HepG2 (cell line): Measurements from ENCODE around the gene SLC29A1. TPM values are rescaled to one million over a fixed set of nuclear protein-coding genes. Genes with fewer than 3 reads are reported as not detected.

ENCODE experiments used
- DMTF1 ChIP-seq: sonication (generic); formaldehyde crosslinking; IDR thresholded peaks from 2 replicates; pipeline ENCODE4 v1.4.0; 2020; ENCODE audit warnings: mild to moderate bottlenecking, missing genetic modification reagents
- GZF1 ChIP-seq: sonication (generic); formaldehyde crosslinking; IDR thresholded peaks from 2 replicates; pipeline ENCODE4 v1.5.1; 2020; ENCODE audit warnings: mild to moderate bottlenecking, missing genetic modification reagents
- KDM1A ChIP-seq: IDR thresholded peaks from 2 replicates; pipeline ENCODE4 v1.6.1; 2016; ENCODE audit warnings: missing compliant biosample characterization
- NCOA1 ChIP-seq: sonication (generic); formaldehyde crosslinking; IDR thresholded peaks from 2 replicates; pipeline ENCODE4 v1.9.0; 2021; ENCODE audit warnings: missing genetic modification reagents
- PRDM15 ChIP-seq: sonication (generic); formaldehyde crosslinking; IDR thresholded peaks from 2 replicates; pipeline ENCODE4 v1.4.0; 2020; ENCODE audit warnings: missing genetic modification reagents
- RAD21 ChIP-seq: fragments of 450-650 bp; formaldehyde crosslinking; IDR thresholded peaks from 2 replicates; pipeline ENCODE4 v1.5.0; 2020; ENCODE audit warnings: mild to moderate bottlenecking
- RFX1 ChIP-seq: fragments of 450-650 bp; IDR thresholded peaks from 2 replicates; pipeline ENCODE4 v1.6.1; 2017
- SOX13 ChIP-seq, 3 experiments: fragments of 450-650 bp in 1 of 3; sonication (generic) in 1 of 3; formaldehyde crosslinking in 1 of 3; IDR thresholded peaks in 2 of 3; conservative IDR thresholded peaks in 1 of 3; 2 replicates each; pipeline versions ENCODE4 v1.5.0 to v1.6.1; 2016 to 2020; ENCODE audit warnings: antibody characterized with exemption in 1 of 3, mild to moderate bottlenecking in 1 of 3, missing compliant biosample characterization in 1 of 3, missing genetic modification reagents in 1 of 3, moderate library complexity in 1 of 3
- SRSF4 ChIP-seq: fragments of 200-400 bp; formaldehyde crosslinking; IDR thresholded peaks from one replicate; pipeline ENCODE4 v1.6.1; 2018; ENCODE audit warnings: mild to moderate bottlenecking, low read depth, low read length, moderate library complexity; ENCODE audit not compliant: poor library complexity, severe bottlenecking
- TOPORS ChIP-seq: sonication (generic); formaldehyde crosslinking; IDR thresholded peaks from 2 replicates; pipeline ENCODE4 v1.8.0; 2023; ENCODE audit warnings: mild to moderate bottlenecking, missing genetic modification reagents
- XRCC5 ChIP-seq: fragments of 200-400 bp; formaldehyde crosslinking; optimal IDR thresholded peaks from 2 replicates; pipeline ENCODE3; 2017; ENCODE audit warnings: mild to moderate bottlenecking, low read length
- ZFP82 ChIP-seq: sonication (generic); formaldehyde crosslinking; IDR thresholded peaks from 2 replicates; pipeline ENCODE4 v1.5.1; 2020; ENCODE audit warnings: mild to moderate bottlenecking, missing genetic modification reagents, borderline replicate concordance
- ZNF292 ChIP-seq: sonication (generic); formaldehyde crosslinking; IDR thresholded peaks from 2 replicates; pipeline ENCODE4 v1.8.1; 2022; ENCODE audit warnings: mild to moderate bottlenecking, low read depth, missing genetic modification reagents, borderline replicate concordance
- ZNF33A ChIP-seq: sonication (generic); formaldehyde crosslinking; IDR thresholded peaks from 2 replicates; pipeline ENCODE4 v1.5.1; 2020; ENCODE audit warnings: missing genetic modification reagents, mild to moderate bottlenecking, moderate library complexity, borderline replicate concordance
- ZNF484 ChIP-seq: sonication (generic); formaldehyde crosslinking; IDR thresholded peaks from 2 replicates; pipeline ENCODE4 v1.5.1; 2020; ENCODE audit warnings: mild to moderate bottlenecking, low read depth, missing genetic modification reagents, borderline replicate concordance
- ZNF530 ChIP-seq: sonication (generic); formaldehyde crosslinking; IDR thresholded peaks from 2 replicates; pipeline ENCODE4 v1.5.0; 2020; ENCODE audit warnings: low read depth, mild to moderate bottlenecking, missing genetic modification reagents
- ZNF562 ChIP-seq: sonication (generic); formaldehyde crosslinking; IDR thresholded peaks from 2 replicates; pipeline ENCODE4 v1.8.0; 2022; ENCODE audit warnings: missing genetic modification reagents, borderline replicate concordance
- ZNF724P ChIP-seq: sonication (generic); formaldehyde crosslinking; IDR thresholded peaks from 2 replicates; pipeline ENCODE4 v1.8.0; 2022; ENCODE audit warnings: missing genetic modification reagents, borderline replicate concordance
- polyA plus RNA-seq, 8 experiments: library from polyadenylated mRNA; depleted of rRNA in 3 of 8; stranded (reverse) in 7 of 8; unstranded in 1 of 8; fragments of >200 nt; fragmentation: Illumina TruSeq in 4 of 8; extraction: Trizol in 4 of 8; gene quantifications; 2 replicates each; pipeline versions ENCODE4 v1.2.1 to v1.2.3, GENCODE V29; 2011 to 2016; ENCODE audit warnings: low read depth in 4 of 8, missing spikeins in 1 of 8, mixed read lengths in 1 of 8; ENCODE audit not compliant: insufficient read depth in 1 of 8
- total RNA-seq, 5 experiments: library from RNA; depleted of rRNA; stranded (reverse); fragments of >200 nt; fragmentation: Illumina TruSeq; extraction: Trizol; gene quantifications; 2 replicates each; pipeline ENCODE4 v1.2.3, GENCODE V29; 2016; ENCODE audit warnings: low read depth in 1 of 5
- TF ChIP-seq, protein P1 (sequence below): sonication (generic); formaldehyde crosslinking; IDR thresholded peaks from 2 replicates; pipeline ENCODE4 v1.4.0; 2020; ENCODE audit warnings: missing genetic modification reagents

Gene SLC29A1
- total and polyA plus RNA-seq, 2 of the 13 experiments (the other 11 are each of a cell fraction or from before 2014, with no cell fraction given): 43.2 to 106 TPM

- TF ChIP-seq, protein P1, sequence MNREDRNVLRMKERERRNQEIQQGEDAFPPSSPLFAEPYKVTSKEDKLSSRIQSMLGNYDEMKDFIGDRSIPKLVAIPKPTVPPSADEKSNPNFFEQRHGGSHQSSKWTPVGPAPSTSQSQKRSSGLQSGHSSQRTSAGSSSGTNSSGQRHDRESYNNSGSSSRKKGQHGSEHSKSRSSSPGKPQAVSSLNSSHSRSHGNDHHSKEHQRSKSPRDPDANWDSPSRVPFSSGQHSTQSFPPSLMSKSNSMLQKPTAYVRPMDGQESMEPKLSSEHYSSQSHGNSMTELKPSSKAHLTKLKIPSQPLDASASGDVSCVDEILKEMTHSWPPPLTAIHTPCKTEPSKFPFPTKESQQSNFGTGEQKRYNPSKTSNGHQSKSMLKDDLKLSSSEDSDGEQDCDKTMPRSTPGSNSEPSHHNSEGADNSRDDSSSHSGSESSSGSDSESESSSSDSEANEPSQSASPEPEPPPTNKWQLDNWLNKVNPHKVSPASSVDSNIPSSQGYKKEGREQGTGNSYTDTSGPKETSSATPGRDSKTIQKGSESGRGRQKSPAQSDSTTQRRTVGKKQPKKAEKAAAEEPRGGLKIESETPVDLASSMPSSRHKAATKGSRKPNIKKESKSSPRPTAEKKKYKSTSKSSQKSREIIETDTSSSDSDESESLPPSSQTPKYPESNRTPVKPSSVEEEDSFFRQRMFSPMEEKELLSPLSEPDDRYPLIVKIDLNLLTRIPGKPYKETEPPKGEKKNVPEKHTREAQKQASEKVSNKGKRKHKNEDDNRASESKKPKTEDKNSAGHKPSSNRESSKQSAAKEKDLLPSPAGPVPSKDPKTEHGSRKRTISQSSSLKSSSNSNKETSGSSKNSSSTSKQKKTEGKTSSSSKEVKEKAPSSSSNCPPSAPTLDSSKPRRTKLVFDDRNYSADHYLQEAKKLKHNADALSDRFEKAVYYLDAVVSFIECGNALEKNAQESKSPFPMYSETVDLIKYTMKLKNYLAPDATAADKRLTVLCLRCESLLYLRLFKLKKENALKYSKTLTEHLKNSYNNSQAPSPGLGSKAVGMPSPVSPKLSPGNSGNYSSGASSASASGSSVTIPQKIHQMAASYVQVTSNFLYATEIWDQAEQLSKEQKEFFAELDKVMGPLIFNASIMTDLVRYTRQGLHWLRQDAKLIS (CRISPR knock-in tag): no peak; the same call in 1 of the 2 replicates
- TF ChIP-seq RAD21 (CRISPR knock-in tag) (peak; percentile 22; the same call in 1 of the 2 replicates), RFX1 (no peak), ZNF292 (0 out of 2 replicates have a peak, but pooled peaks have one; percentile 9), TOPORS (CRISPR knock-in tag) (peak; percentile 75; the same call in 1 of the 2 replicates), ZFP82 (no peak), ZNF33A (CRISPR knock-in tag) (no peak), GZF1 (CRISPR knock-in tag) (no peak; the same call in 1 of the 2 replicates), ZNF724P (no peak), PRDM15 (no peak), ZNF530 (CRISPR knock-in tag) (0 out of 2 replicates have a peak, but pooled peaks have one; percentile 28), SOX13 (IDR thresholded peaks at IDR 0.05) (no peak), SOX13 (CRISPR knock-in tag; conservative IDR thresholded peaks at IDR 0.05 in 1 of 2, IDR thresholded peaks at IDR 0.05 in 1 of 2) (peak in 1 of 2 experiments; percentile 62; a peak in 2 of 4 replicates), KDM1A (CRISPR knock-in tag) (no peak), ZNF562 (no peak), DMTF1 (CRISPR knock-in tag) (peak; percentile 93; the same call in 1 of the 2 replicates), SRSF4 (no peak), XRCC5 (no peak), ZNF484 (CRISPR knock-in tag) (no peak), NCOA1 (CRISPR knock-in tag) (no peak)
These were observed 23.4 kb downstream of the SLC29A1 start, which contains the start of gene HSP90AB1 (continued) for GRCh38 chr6:44246663-44247337.
